HEK293T (cell line): ENCODE results near the gene SLC25A1.

Source experiments
- CTCF ChIA-PET: fragments of 350-600 bp; formaldehyde crosslinking; extraction: SDS; loops from one replicate; lab custom pipeline; 2021; ENCODE audit warnings: antibody characterized with exemption, inconsistent platforms; lab: Yijun Ruan, JAX
- POLR2A ChIA-PET: fragments of 350-600 bp; formaldehyde crosslinking; extraction: SDS; loops from one replicate; lab custom pipeline; 2020; ENCODE audit warnings: antibody characterized with exemption, inconsistent platforms; lab: Yijun Ruan, JAX
- DNase-seq: peaks from one replicate; pipeline ENCODE4 v3.0.0; 2012; ENCODE audit warnings: mixed read lengths; ENCODE audit errors: extremely low spot score
- ARNT ChIP-seq: fragments of 450-650 bp; IDR thresholded peaks from 2 replicates; pipeline ENCODE4 v1.6.1; 2017; ENCODE audit warnings: mild to moderate bottlenecking
- BHLHE40 ChIP-seq: fragments of 450-650 bp; IDR thresholded peaks from 2 replicates; pipeline ENCODE4 v1.6.1; 2016; ENCODE audit warnings: mild to moderate bottlenecking, moderate library complexity, borderline replicate concordance
- CTBP1 ChIP-seq: fragments of 450-650 bp; IDR thresholded peaks from 2 replicates; pipeline ENCODE4 v1.6.1; 2016; ENCODE audit warnings: borderline replicate concordance
- ELF4 ChIP-seq: fragments of 450-650 bp; IDR thresholded peaks from 2 replicates; pipeline ENCODE4 v1.6.1; 2017; ENCODE audit warnings: antibody characterized with exemption
- FOXA1 ChIP-seq: fragments of 450-650 bp; IDR thresholded peaks from 2 replicates; pipeline ENCODE4 v1.6.1; 2016; ENCODE audit warnings: mild to moderate bottlenecking
- FOXK2 ChIP-seq: fragments of 450-650 bp; IDR thresholded peaks from 2 replicates; pipeline ENCODE4 v1.6.1; 2016; ENCODE audit warnings: mild to moderate bottlenecking
- FOXM1 ChIP-seq: fragments of 450-650 bp; IDR thresholded peaks from 2 replicates; pipeline ENCODE4 v1.6.1; 2017; ENCODE audit warnings: mild to moderate bottlenecking, borderline replicate concordance
- HDGF ChIP-seq: fragments of 450-650 bp; IDR thresholded peaks from 2 replicates; pipeline ENCODE4 v1.6.1; 2017; ENCODE audit warnings: antibody characterized with exemption, borderline replicate concordance
- L3MBTL2 ChIP-seq: fragments of 450-650 bp; conservative IDR thresholded peaks from 2 replicates; pipeline ENCODE4 v1.6.1; 2016; ENCODE audit warnings: mild to moderate bottlenecking
- LEF1 ChIP-seq: fragments of 450-650 bp; IDR thresholded peaks from 2 replicates; pipeline ENCODE4 v1.6.1; 2017; ENCODE audit warnings: mild to moderate bottlenecking, borderline replicate concordance
- NFRKB ChIP-seq: fragments of 450-650 bp; IDR thresholded peaks from 2 replicates; pipeline ENCODE4 v1.6.1; 2016; ENCODE audit warnings: mild to moderate bottlenecking, moderate library complexity
- SP1 ChIP-seq: fragments of 450-650 bp; IDR thresholded peaks from 2 replicates; pipeline ENCODE4 v1.6.1; 2017
- SUZ12 ChIP-seq: fragments of 450-650 bp; IDR thresholded peaks from 2 replicates; pipeline ENCODE4 v1.6.1; 2016; ENCODE audit warnings: mild to moderate bottlenecking
- TARDBP ChIP-seq: fragments of 450-650 bp; IDR thresholded peaks from 2 replicates; pipeline ENCODE4 v1.6.1; 2016
- ZNF384 ChIP-seq: fragments of 450-650 bp; IDR thresholded peaks from 2 replicates; pipeline ENCODE4 v1.6.1; 2016
- TF ChIP-seq, protein P1 (sequence below): fragments of 450-650 bp; IDR thresholded peaks from 2 replicates; pipeline ENCODE4 v1.6.1; 2016

SLC25A1 gene

DNA sequence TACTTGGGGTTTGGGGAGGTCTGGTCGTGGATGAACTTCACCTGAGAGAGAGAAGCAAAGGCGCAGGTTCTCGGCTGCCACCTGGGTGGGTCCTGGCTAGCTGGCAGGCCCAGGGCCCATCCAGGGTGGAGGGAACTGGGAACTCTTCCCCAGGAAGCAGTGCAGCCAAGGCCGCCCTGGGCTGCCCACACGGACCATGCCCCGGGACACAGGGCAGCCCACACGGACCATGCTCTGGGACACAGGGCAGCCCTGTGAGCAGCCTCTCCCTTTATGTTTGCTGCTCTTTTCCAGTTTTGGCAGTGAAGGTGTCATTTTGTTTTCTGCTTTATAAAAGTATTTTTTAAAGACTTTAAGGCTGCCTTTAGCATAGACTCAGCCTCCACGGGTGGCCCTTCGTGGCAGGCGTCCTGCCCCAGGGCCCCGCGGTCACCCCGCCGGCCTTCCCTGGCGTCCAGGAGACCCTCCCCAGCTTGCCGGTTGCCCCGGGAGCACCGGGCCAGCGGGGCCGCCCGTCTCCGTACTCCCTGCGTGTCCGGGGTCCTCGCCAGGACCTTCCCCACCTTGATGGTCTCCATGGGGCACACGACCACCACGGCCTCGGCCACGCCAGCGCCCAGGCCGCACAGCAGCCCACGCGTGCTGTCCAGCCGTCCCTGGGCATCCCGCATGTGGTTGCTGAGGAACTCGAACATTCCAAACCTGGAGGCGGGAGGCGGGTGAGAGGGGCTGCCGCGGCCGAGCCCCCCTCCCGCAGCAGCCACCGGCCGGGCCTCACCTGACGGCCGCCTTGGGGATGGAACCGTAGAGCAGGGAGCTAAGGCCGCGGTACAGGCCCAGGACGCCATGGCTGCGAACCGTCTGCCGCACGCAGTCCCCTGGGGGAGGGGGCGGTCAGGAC, 1.1 kb downstream of the SLC25A1 start:
- TF ChIP-seq ARNT: no peak
- TF ChIP-seq L3MBTL2: no peak
- TF ChIP-seq HDGF: no peak
- TF ChIP-seq CTBP1: no peak
- no peak for TF ChIP-seq SP1
- TF ChIP-seq ELF4: no peak
- no peak for TF ChIP-seq FOXK2
- TF ChIP-seq SUZ12: no peak
- TF ChIP-seq NFRKB: no peak
- TF ChIP-seq FOXA1: no peak
- TF ChIP-seq, protein P1, sequence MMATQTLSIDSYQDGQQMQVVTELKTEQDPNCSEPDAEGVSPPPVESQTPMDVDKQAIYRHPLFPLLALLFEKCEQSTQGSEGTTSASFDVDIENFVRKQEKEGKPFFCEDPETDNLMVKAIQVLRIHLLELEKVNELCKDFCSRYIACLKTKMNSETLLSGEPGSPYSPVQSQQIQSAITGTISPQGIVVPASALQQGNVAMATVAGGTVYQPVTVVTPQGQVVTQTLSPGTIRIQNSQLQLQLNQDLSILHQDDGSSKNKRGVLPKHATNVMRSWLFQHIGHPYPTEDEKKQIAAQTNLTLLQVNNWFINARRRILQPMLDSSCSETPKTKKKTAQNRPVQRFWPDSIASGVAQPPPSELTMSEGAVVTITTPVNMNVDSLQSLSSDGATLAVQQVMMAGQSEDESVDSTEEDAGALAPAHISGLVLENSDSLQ: no peak
- no peak for TF ChIP-seq LEF1
- no peak for TF ChIP-seq TARDBP
- TF ChIP-seq ZNF384: no peak
- TF ChIP-seq BHLHE40: no peak
- TF ChIP-seq FOXM1: no peak
- ChIA-PET POLR2A (interaction anchor here (3.5 kb wide), 1 partner anchor 115 kb away, joined by 20 read pairs; the partner anchor contains the start of gene CLTCL1), CTCF (no interaction called here)
- no peak for DNase-seq

DNA sequence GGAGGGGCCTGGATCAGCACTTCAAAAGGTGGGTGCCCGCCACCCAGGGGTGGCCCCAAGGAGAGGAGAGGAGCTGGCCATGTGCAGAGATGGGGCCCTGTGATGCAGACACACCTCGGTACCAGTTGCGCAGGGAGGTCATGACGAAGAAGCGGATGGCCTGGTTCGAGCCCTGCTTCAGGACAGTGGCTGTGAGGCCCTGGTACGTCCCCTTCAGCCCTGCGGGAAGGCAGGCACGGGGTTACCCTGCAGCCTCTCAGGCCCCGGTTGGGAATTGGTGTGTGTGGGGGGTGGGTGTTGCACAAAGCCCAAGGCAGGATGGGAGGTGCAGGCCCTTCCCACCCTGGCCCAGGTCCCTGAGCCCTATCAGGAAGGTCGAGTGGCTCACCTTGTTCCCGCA, 1.8 kb downstream of the SLC25A1 start:
- TF ChIP-seq ARNT (no peak), HDGF (no peak), L3MBTL2 (no peak), TARDBP (no peak), LEF1 (no peak), ZNF384 (no peak), FOXA1 (no peak), FOXM1 (no peak), FOXK2 (no peak)
- TF ChIP-seq, protein P1: no peak
- POLR2A ChIA-PET: interaction anchor here (0.9 to 2.0 kb wide), 2 partner anchors 115 to 303 kb away, joined by 3 to 5 read pairs; partner anchors contain the start of genes CLTCL1 and UFD1
- no peak for DNase-seq
- CTCF ChIA-PET: no interaction called here

DNA sequence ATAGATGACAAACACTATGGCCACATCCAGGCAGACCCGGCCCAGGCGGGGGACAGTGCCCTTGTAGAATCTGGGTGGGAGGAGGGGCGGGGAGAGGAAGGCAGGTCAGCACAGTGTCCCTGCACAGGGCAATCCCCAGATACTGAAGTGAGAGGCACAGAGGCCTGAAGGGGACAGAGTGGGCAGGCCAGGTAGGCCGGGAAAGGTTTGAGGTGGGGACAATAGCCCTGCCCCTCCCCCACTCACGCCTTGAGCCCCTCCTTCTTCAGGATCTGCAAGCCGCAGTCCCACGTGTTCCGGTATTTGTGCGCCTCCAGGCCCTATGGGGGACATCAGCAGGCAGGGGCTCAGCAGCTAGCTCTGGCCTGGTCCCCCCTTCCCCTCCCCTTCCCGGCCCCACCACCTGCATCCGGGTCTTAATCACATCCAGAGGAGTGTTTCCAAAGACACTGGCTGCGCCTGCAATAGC, 2.3 kb downstream of the SLC25A1 start:
- no peak for DNase-seq
- CTCF ChIA-PET: no interaction called here

DNA sequence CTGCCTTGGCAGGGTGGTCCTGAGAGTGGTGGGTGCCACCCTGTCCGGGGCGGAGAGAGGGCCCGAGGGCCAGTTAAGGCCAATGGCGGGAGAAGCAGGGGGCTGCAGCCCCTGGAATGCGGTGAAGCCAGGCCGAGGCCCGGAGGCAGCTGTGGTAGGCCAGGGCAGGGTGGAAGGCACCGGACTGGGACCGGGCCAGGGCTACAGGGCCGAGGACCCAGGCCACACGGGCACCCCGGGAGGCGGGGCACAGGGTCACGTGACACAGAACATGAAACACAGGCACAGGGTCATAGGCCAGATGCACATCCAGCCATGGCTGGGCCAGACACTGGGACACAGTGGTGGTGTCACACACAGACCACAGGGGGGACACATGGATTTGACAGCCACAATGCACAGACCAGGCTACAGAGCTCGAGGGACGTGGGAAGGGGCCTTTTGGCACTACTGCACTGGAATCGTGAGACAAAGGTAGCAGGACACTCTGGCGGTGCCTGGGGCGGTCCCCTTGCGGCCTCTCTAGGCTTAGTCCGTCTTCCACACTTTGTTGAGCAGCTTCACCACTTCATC, 2.8 kb downstream of the SLC25A1 start:
- TF ChIP-seq L3MBTL2: no peak
- TF ChIP-seq ELF4: peak; percentile 10; the same call in 1 of the 2 replicates
- POLR2A ChIA-PET: interaction anchor here (0.9 to 2.0 kb wide), 3 partner anchors 60 to 304 kb away, joined by 3 to 5 read pairs (median 3); partner anchors contain the start of genes CLTCL1 and UFD1
- CTCF ChIA-PET: no interaction called here
- no peak for DNase-seq

More for the DNA sequence above, 2.3 kb downstream of the SLC25A1 start:
- 0 out of 2 replicates have a peak, but pooled peaks have one; percentile 1 for TF ChIP-seq HDGF
- no peak for TF ChIP-seq ELF4
- TF ChIP-seq L3MBTL2: no peak
- TF ChIP-seq LEF1: no peak
- POLR2A ChIA-PET: interaction anchor here (0.9 to 2.0 kb wide), 3 partner anchors 60 to 303 kb away, joined by 3 to 5 read pairs (median 3); partner anchors contain the start of genes CLTCL1 and UFD1

DNA sequence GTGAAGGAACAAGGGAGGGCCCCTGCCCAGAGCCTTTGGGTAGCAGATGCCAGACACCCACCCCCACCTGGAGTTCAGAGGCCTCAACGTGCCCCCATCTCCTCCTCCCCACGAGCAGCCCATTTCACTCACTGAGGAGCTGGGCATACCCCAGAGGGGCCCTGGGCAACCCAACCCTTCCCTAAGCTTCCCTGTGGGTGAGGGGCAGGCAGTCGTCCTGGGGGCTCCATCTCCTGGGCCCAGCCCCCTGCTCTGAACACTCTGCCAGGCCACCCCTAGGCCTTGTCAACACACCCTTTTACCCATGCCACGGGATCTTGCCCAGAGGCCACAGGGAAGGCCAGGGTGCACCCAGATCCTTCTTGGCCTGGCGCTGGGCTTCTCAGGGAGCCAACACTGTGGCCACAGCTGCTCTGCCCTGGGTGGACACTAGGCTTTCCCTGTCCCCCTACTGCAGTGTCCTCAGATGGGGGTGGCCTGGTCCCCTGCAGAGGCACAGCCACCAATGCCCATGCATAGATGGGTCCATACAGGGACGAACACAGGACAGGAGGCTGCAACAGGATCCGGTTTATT, 3.4 kb downstream of the SLC25A1 start:
- TF ChIP-seq FOXM1 (no peak), ZNF384 (no peak), SUZ12 (no peak), FOXA1 (no peak), ELF4 (peak; percentile 8; the same call in 1 of the 2 replicates), L3MBTL2 (no peak), ARNT (no peak), TARDBP (no peak)
- TF ChIP-seq, protein P1: no peak
- ChIA-PET POLR2A (interaction anchor here (1.7 to 2.0 kb wide), 2 partner anchors 116 to 269 kb away, joined by 5 to 6 read pairs; partner anchors contain the start of genes CLTCL1 and DGCR6), CTCF (no interaction called here)
- no peak for DNase-seq
